Epithelial cell of esophagus (primary cell): ENCODE measurements around the gene STPG3.

Experiments
- DNase-seq: peaks from one replicate; pipeline ENCODE4 v3.0.0; 2010; ENCODE audit warnings: low read depth
- H3K4me3 ChIP-seq: 2 replicates; pipeline ENCODE4 v1.5.1; 2011; ENCODE audit warnings: mild to moderate bottlenecking, low read length, control low read depth
- CTCF ChIP-seq: IDR thresholded peaks from 2 replicates; pipeline ENCODE4 v1.5.1; 2011; ENCODE audit warnings: low read depth, mild to moderate bottlenecking, low read length, control low read depth, inconsistent platforms; ENCODE audit not compliant: insufficient read depth; ENCODE audit errors: missing control alignments

STPG3 gene

DNA sequence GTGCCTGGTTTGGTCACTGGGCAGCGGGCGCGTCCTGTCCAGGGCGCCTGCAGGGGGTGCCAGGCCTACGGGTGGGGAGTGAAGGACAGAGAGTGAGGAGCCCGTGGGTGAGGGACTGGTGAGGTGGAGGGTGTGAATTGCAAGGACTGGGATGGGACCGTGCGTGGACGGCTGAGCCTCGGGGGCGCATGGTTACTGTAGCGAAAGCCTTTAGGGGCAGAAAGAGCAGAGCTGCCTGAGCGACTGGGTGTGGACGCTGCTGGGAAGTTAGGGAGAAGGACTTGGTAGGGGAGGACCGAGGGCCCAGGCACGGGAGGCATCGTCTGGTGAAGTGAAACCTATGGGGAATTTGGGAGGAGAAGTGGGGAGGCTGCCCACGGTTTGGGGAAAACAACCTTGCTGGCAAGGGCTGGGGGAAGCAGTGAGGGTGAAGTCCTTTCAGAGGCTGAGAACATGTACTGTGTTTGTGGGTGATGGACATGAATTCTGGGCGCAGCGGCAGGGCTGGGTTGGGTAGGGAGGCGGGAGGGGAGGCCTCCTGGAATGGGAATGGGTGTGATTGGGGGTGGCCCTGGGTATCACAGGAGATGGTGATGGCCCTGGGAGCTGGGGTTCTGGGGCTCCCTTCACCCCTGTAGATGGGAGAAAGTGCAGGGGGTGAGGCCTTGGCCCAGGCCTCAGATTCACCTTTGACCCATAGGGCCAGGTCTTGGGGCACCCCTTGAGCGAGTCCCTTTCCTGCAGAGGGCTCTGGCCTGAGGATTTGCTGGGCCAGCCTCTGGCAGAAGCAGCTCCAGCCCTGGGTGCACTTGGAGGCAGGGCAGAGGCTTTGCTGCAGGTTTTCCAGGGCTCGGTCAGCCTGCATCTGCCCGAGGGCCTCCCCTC is 24.7 kb downstream of the STPG3 start:
- TF ChIP-seq CTCF: no peak
- DNase-seq: no peak
- H3K4me3 ChIP-seq: no peak overlapping the region

- no peak for DNase-seq
- TF ChIP-seq CTCF: no peak
- H3K4me3 ChIP-seq: peak overlapping the region; percentile 72
Observed at GRCh38 chr9:137276473-137277328, 25.6 kb downstream of the STPG3 start.

GRCh38 chr9:137277329-137278041 is 26.4 kb downstream of the STPG3 start, which contains the start of gene TOR4A:
TSS of gene TOR4A (plus strand) at chr9:137277726. CDS start at chr9:137278690, 964 bp downstream.
- DNase-seq: peak; percentile 80
- H3K4me3 ChIP-seq: peak within 1 kb of the TSS; percentile 72
- TF ChIP-seq CTCF: no peak

DNA sequence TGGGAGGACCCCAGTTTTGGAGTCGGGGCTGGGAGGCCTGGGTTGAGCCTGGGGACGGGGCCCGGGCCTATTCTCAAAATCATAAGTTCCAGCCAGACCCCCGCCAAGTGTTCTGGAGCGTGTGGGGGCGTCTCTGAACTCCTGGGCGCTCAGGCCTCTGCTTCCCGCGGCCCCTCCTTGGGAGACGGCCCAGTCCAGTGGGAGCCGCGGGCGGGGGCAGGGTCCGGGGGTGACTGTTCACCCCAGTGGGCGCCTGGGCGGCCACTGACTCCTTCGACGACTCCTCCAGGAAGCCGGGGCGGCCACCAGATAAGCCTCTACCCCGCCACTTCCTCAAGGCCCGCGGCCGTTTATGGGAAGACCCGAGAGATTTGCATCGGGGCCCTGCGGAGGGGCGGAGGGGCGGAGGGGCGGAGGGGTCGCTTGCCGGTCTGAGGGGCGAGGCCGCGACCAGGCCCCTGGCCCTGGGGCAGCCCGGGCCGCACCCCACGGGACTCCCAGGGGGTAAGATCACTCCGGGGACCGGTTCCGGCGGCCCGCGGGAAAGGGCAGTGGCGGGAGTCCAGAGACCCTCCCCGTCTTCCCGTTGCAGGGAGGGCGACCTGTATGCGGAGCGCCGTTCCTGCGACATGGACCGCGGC is 27.1 kb downstream of the STPG3 start:
- DNase-seq: peak; percentile 31
- no peak for TF ChIP-seq CTCF
- H3K4me3 ChIP-seq: peak overlapping the region; percentile 72

DNA sequence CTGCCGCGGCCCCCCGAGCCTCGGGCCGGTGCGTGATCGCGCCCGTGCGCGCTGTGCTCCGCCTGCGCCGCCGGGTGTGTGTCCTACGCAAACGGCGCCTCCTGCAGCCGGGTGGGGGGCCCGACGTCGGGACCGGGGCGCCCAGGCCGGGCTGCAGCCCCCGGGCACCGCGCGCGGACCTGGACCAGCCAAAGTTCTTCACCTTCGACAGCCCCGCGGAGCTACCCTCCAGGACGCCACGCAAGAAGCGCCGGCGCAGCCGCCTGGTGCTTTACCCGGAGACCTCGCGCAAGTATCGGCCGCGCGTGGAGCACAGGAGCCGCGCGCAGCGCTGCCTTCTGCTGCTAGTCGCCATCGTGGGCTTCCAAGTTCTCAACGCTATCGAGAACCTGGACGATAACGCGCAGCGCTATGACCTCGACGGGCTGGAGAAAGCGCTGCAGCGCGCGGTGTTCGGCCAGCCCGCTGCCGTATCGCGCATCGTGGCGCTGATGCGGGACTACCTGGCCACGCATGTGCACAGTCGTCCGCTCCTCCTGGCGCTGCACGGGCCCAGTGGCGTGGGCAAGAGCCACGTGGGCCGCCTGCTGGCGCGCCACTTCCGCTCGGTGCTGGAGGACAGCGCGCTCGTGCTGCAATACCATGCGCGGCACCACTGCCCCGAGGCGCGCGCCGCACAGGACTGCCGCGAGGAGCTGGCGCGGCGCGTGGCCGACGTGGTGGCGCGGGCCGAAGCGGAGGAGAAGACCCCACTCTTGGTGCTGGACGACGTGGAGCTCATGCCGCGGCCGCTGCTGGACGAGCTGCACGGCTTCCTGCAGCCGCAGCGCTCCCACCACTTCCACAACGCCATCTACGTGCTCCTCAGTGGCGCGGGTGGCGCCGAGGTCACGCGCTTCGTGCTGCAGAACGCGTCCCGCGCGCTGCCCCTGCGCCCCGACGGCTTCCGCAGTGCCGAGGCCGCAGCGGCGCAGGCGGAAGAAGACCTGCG is 27.9 kb downstream of the STPG3 start:
- TF ChIP-seq CTCF: no peak
- peak overlapping the region; percentile 72 for H3K4me3 ChIP-seq
- no peak for DNase-seq
